DMS79 treated with DMSO at 0.1 percent for 48 hours (cell line): ENCODE data around the gene KLHL18.
"Not testable (repeated sequence)": the region's sequence is repeated elsewhere in the genome, so short reads cannot be mapped to it uniquely, and the experiment has no call there.

Experiments
- DNase-seq: peaks from one replicate; lab custom pipeline; 2025; lab: John Stamatoyannopoulos, UW

KLHL18 gene

GRCh38 chr3:47362701-47363100, 80.0 kb downstream of the KLHL18 start:
- no peak for DNase-seq

- no peak for DNase-seq
Measured at GRCh38 chr3:47365213-47366153, 82.7 kb downstream of the KLHL18 start.

- no peak for DNase-seq
Measured at GRCh38 chr3:47366833-47367232, 84.1 kb downstream of the KLHL18 start.

- no peak for DNase-seq
Measured at GRCh38 chr3:47367631-47368030, 84.9 kb downstream of the KLHL18 start.

GRCh38 chr3:47370020-47370419, 87.3 kb downstream of the KLHL18 start:
- DNase-seq = not testable (repeated sequence)

- no peak for DNase-seq
Measured at GRCh38 chr3:47370887-47371697, 88.3 kb downstream of the KLHL18 start.

GRCh38 chr3:47374587-47374986, 91.8 kb downstream of the KLHL18 start:
- DNase-seq = no peak

- DNase-seq = no peak
Measured at GRCh38 chr3:47376393-47376792, 93.6 kb downstream of the KLHL18 start.

- DNase-seq = no peak
Measured at GRCh38 chr3:47377186-47377585, 94.4 kb downstream of the KLHL18 start.

- no peak for DNase-seq
Measured at GRCh38 chr3:47378869-47379268, 96.1 kb downstream of the KLHL18 start.

- DNase-seq = no peak
Measured at GRCh38 chr3:47379411-47379899, 96.7 kb downstream of the KLHL18 start.

GRCh38 chr3:47380026-47380600, 97.4 kb downstream of the KLHL18 start:
- DNase-seq = no peak

GRCh38 chr3:47380601-47381316, 98.0 kb downstream of the KLHL18 start, which contains the start of gene PTPN23:
PTPN23 (plus strand) TSS chr3:47381021; CDS start chr3:47381097, 76 bp downstream.
- peak; percentile 89 for DNase-seq

- peak; percentile 21 for DNase-seq
Measured at GRCh38 chr3:47381317-47382157, 98.8 kb downstream of the KLHL18 start.

GRCh38 chr3:47384425-47384824, 101.7 kb downstream of the KLHL18 start:
- DNase-seq = no peak

- no peak for DNase-seq
Measured at GRCh38 chr3:47385007-47385406, 102.3 kb downstream of the KLHL18 start.

GRCh38 chr3:47385796-47386195, 103.1 kb downstream of the KLHL18 start:
- DNase-seq = no peak

GRCh38 chr3:47392933-47393332, 110.2 kb downstream of the KLHL18 start:
- DNase-seq = no peak

- DNase-seq = no peak
Measured at GRCh38 chr3:47394140-47394870, 111.6 kb downstream of the KLHL18 start.

GRCh38 chr3:47394881-47395280, 112.1 kb downstream of the KLHL18 start:
- DNase-seq = no peak
